Measurements from ENCODE around the gene KHDC1L. TPM values are rescaled to one million over a fixed set of nuclear protein-coding genes. Genes with fewer than 3 reads are reported as not detected.
"Not testable (repeated sequence)": the region's sequence is repeated elsewhere in the genome, so short reads cannot be mapped to it uniquely, and the experiment has no call there.

The KHDC1L gene
- total RNA-seq, 1 donor from 2014 or later: not detected

- DNase-seq (ENCODE audit: extremely low spot score, unreplicated experiment): no peak
- Mint-ChIP-seq H3K4me3 (ENCODE audit: unreplicated experiment) (no peak overlapping the region), H3K36me3 (ENCODE audit: unreplicated experiment) (peaks cover 2% of the 10 kb centered on the region), H3K9me3 (ENCODE audit: unreplicated experiment) (no peaks in the 10 kb centered on the region), H3K27ac (ENCODE audit: unreplicated experiment) (no peak overlapping the region), H3K4me1 (ENCODE audit: unreplicated experiment) (no peaks in the 10 kb centered on the region), H3K27me3 (ENCODE audit: unreplicated experiment) (peaks cover 6% of the 10 kb centered on the region)
- TF ChIP-seq CTCF (IDR thresholded peaks at IDR 0.05): no peak
These were observed 16.7 kb upstream of the KHDC1L start for GRCh38 chr6:73242001-73242400.

GRCh38 chr6:73240730-73241129 is 15.4 kb upstream of the KHDC1L start:
- Mint-ChIP-seq H3K27me3 (ENCODE audit: unreplicated experiment) (peaks cover 6% of the 10 kb centered on the region), H3K36me3 (ENCODE audit: unreplicated experiment) (peaks cover 2% of the 10 kb centered on the region), H3K4me1 (ENCODE audit: unreplicated experiment) (no peaks in the 10 kb centered on the region), H3K9me3 (ENCODE audit: unreplicated experiment) (no peaks in the 10 kb centered on the region), H3K4me3 (ENCODE audit: unreplicated experiment) (no peak overlapping the region), H3K27ac (ENCODE audit: unreplicated experiment) (no peak overlapping the region)
- DNase-seq (ENCODE audit: extremely low spot score, unreplicated experiment): no peak
- no peak for TF ChIP-seq CTCF (IDR thresholded peaks at IDR 0.05)

- no peak overlapping the region for H3K27ac Mint-ChIP-seq (ENCODE audit: unreplicated experiment)
- H3K4me1 Mint-ChIP-seq (ENCODE audit: unreplicated experiment): peaks cover 5% of the 10 kb centered on the region
- no peaks in the 10 kb centered on the region for H3K9me3 Mint-ChIP-seq (ENCODE audit: unreplicated experiment)
- DNase-seq (ENCODE audit: extremely low spot score, unreplicated experiment): no peak
- no peak overlapping the region for H3K4me3 Mint-ChIP-seq (ENCODE audit: unreplicated experiment)
- TF ChIP-seq CTCF (IDR thresholded peaks at IDR 0.05): no peak
- no peaks in the 10 kb centered on the region for H3K27me3 Mint-ChIP-seq (ENCODE audit: unreplicated experiment)
- no peaks in the 10 kb centered on the region for H3K36me3 Mint-ChIP-seq (ENCODE audit: unreplicated experiment)
These were observed 11.0 kb upstream of the KHDC1L start for GRCh38 chr6:73236144-73236750.

- no peak overlapping the region for H3K4me3 Mint-ChIP-seq (ENCODE audit: unreplicated experiment)
- H3K27me3 Mint-ChIP-seq (ENCODE audit: unreplicated experiment): no peaks in the 10 kb centered on the region
- H3K27ac Mint-ChIP-seq (ENCODE audit: unreplicated experiment): no peak overlapping the region
- DNase-seq (ENCODE audit: extremely low spot score, unreplicated experiment): no peak
- H3K36me3 Mint-ChIP-seq (ENCODE audit: unreplicated experiment): no peaks in the 10 kb centered on the region
- H3K9me3 Mint-ChIP-seq (ENCODE audit: unreplicated experiment): no peaks in the 10 kb centered on the region
- H3K4me1 Mint-ChIP-seq (ENCODE audit: unreplicated experiment): peaks cover 5% of the 10 kb centered on the region
- TF ChIP-seq CTCF (IDR thresholded peaks at IDR 0.05): no peak
These were observed 9.4 kb upstream of the KHDC1L start for GRCh38 chr6:73234733-73235132.

GRCh38 chr6:73233971-73234370 is 8.7 kb upstream of the KHDC1L start:
- not testable (repeated sequence) for DNase-seq (ENCODE audit: extremely low spot score, unreplicated experiment); H3K27ac Mint-ChIP-seq (ENCODE audit: unreplicated experiment); H3K27me3 Mint-ChIP-seq (ENCODE audit: unreplicated experiment); H3K36me3 Mint-ChIP-seq (ENCODE audit: unreplicated experiment); H3K4me3 Mint-ChIP-seq (ENCODE audit: unreplicated experiment); H3K4me1 Mint-ChIP-seq (ENCODE audit: unreplicated experiment); H3K9me3 Mint-ChIP-seq (ENCODE audit: unreplicated experiment)

- Mint-ChIP-seq H3K27ac (ENCODE audit: unreplicated experiment) (no peak overlapping the region), H3K4me1 (ENCODE audit: unreplicated experiment) (peaks cover 5% of the 10 kb centered on the region), H3K27me3 (ENCODE audit: unreplicated experiment) (no peaks in the 10 kb centered on the region), H3K4me3 (ENCODE audit: unreplicated experiment) (no peak overlapping the region), H3K9me3 (ENCODE audit: unreplicated experiment) (no peaks in the 10 kb centered on the region), H3K36me3 (ENCODE audit: unreplicated experiment) (no peaks in the 10 kb centered on the region)
- no peak for TF ChIP-seq CTCF (IDR thresholded peaks at IDR 0.05)
- DNase-seq (ENCODE audit: extremely low spot score, unreplicated experiment): no peak
These were observed 7.8 kb upstream of the KHDC1L start for GRCh38 chr6:73233048-73233447.

Data from osteocyte (in vitro differentiated cells).